H1 (cell line): Measurements from ENCODE around the gene GLDC. TPM values are rescaled to one million over a fixed set of nuclear protein-coding genes. Genes with fewer than 3 reads are reported as not detected.

Experiments
- CHD1 ChIP-seq: IDR thresholded peaks from 2 replicates; pipeline ENCODE4 v1.6.1; 2012; ENCODE audit warnings: low read depth, low read length, improper control_type of control experiment
- RAD21 ChIP-seq, 2 experiments: IDR thresholded peaks in 1 of 2; conservative IDR thresholded peaks in 1 of 2; 2 replicates each; pipeline ENCODE4 v1.6.1; 2011; ENCODE audit warnings: low read depth in 2 of 2, low read length in 2 of 2, improper control_type of control experiment in 1 of 2, inconsistent platforms in 1 of 2, mild to moderate bottlenecking in 1 of 2, moderate library complexity in 1 of 2
- SP2 ChIP-seq: IDR thresholded peaks from 2 replicates; pipeline ENCODE4 v1.6.1; 2012; ENCODE audit warnings: mild to moderate bottlenecking, low read length, inconsistent platforms
- SP4 ChIP-seq: IDR thresholded peaks from 2 replicates; pipeline ENCODE4 v1.6.1; 2012; ENCODE audit warnings: low read length, inconsistent platforms
- TAF1 ChIP-seq: IDR thresholded peaks from 2 replicates; pipeline ENCODE4 v1.6.1; 2011; ENCODE audit warnings: mild to moderate bottlenecking, low read depth, low read length
- TEAD4 ChIP-seq: IDR thresholded peaks from 2 replicates; pipeline ENCODE4 v1.6.1; 2012; ENCODE audit warnings: low read depth, low read length, inconsistent platforms, mixed read lengths
- polyA plus RNA-seq, 7 experiments: library from polyadenylated mRNA; depleted of rRNA in 3 of 7; stranded (reverse) in 5 of 7; unstranded in 2 of 7; fragments of >200 nt in 5 of 7; fragments of 200-250 nt in 2 of 7; gene quantifications; 1 replicate in 5 of 7; 2 replicates in 1 of 7; 4 replicates in 1 of 7; pipeline versions ENCODE4 v1.2.1 to v1.2.3, GENCODE V29; 2011 to 2013; ENCODE audit warnings: missing spikeins in 2 of 7, mixed read lengths in 2 of 7
- total RNA-seq: library from RNA; stranded (reverse); fragmentation: NEBNext Ultra II Directional; extraction: Animal tissue kit (Norgen Biotek cat#: 25700); gene quantifications from 2 replicates; pipeline ENCODE4 v1.2.1, GENCODE V29; 2021
- TF ChIP-seq, protein P1 (sequence below): fragments of 300-600 bp; sonication (generic); IDR thresholded peaks from 2 replicates; pipeline ENCODE4 v1.7.1; 2012; ENCODE audit warnings: low read length, moderate library complexity, mild to moderate bottlenecking, inconsistent platforms; ENCODE audit not compliant: insufficient replicate concordance

Gene GLDC
- total and polyA plus RNA-seq, 2 of the 8 experiments (the other 6 are each of a cell fraction or from before 2014, with no cell fraction given), result 48.8 to 101 TPM

DNA sequence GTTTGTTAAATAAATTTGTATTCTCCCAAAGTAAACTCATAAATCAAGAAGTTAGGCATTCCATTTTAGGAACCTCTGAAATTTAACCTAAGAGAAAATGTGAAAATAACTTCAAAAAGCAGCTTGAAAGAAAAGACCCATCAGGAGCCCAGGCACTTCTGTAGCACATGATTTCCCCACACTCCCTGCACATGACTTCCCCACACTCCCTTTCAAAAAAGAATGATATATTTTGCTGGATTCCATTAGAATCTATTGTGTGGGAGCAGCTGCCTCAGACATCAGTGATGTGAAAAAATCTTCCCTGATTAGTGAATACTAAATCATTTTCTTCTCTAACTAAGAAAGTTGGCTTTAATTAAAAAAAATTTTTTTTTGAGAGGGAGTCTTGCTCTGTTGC, 83.3 kb downstream of the GLDC start (continued):
- TF ChIP-seq, protein P1, sequence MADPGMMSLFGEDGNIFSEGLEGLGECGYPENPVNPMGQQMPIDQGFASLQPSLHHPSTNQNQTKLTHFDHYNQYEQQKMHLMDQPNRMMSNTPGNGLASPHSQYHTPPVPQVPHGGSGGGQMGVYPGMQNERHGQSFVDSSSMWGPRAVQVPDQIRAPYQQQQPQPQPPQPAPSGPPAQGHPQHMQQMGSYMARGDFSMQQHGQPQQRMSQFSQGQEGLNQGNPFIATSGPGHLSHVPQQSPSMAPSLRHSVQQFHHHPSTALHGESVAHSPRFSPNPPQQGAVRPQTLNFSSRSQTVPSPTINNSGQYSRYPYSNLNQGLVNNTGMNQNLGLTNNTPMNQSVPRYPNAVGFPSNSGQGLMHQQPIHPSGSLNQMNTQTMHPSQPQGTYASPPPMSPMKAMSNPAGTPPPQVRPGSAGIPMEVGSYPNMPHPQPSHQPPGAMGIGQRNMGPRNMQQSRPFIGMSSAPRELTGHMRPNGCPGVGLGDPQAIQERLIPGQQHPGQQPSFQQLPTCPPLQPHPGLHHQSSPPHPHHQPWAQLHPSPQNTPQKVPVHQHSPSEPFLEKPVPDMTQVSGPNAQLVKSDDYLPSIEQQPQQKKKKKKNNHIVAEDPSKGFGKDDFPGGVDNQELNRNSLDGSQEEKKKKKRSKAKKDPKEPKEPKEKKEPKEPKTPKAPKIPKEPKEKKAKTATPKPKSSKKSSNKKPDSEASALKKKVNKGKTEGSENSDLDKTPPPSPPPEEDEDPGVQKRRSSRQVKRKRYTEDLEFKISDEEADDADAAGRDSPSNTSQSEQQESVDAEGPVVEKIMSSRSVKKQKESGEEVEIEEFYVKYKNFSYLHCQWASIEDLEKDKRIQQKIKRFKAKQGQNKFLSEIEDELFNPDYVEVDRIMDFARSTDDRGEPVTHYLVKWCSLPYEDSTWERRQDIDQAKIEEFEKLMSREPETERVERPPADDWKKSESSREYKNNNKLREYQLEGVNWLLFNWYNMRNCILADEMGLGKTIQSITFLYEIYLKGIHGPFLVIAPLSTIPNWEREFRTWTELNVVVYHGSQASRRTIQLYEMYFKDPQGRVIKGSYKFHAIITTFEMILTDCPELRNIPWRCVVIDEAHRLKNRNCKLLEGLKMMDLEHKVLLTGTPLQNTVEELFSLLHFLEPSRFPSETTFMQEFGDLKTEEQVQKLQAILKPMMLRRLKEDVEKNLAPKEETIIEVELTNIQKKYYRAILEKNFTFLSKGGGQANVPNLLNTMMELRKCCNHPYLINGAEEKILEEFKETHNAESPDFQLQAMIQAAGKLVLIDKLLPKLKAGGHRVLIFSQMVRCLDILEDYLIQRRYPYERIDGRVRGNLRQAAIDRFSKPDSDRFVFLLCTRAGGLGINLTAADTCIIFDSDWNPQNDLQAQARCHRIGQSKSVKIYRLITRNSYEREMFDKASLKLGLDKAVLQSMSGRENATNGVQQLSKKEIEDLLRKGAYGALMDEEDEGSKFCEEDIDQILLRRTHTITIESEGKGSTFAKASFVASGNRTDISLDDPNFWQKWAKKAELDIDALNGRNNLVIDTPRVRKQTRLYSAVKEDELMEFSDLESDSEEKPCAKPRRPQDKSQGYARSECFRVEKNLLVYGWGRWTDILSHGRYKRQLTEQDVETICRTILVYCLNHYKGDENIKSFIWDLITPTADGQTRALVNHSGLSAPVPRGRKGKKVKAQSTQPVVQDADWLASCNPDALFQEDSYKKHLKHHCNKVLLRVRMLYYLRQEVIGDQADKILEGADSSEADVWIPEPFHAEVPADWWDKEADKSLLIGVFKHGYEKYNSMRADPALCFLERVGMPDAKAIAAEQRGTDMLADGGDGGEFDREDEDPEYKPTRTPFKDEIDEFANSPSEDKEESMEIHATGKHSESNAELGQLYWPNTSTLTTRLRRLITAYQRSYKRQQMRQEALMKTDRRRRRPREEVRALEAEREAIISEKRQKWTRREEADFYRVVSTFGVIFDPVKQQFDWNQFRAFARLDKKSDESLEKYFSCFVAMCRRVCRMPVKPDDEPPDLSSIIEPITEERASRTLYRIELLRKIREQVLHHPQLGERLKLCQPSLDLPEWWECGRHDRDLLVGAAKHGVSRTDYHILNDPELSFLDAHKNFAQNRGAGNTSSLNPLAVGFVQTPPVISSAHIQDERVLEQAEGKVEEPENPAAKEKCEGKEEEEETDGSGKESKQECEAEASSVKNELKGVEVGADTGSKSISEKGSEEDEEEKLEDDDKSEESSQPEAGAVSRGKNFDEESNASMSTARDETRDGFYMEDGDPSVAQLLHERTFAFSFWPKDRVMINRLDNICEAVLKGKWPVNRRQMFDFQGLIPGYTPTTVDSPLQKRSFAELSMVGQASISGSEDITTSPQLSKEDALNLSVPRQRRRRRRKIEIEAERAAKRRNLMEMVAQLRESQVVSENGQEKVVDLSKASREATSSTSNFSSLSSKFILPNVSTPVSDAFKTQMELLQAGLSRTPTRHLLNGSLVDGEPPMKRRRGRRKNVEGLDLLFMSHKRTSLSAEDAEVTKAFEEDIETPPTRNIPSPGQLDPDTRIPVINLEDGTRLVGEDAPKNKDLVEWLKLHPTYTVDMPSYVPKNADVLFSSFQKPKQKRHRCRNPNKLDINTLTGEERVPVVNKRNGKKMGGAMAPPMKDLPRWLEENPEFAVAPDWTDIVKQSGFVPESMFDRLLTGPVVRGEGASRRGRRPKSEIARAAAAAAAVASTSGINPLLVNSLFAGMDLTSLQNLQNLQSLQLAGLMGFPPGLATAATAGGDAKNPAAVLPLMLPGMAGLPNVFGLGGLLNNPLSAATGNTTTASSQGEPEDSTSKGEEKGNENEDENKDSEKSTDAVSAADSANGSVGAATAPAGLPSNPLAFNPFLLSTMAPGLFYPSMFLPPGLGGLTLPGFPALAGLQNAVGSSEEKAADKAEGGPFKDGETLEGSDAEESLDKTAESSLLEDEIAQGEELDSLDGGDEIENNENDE, result no peak
- TF ChIP-seq SP4, result no peak
- TF ChIP-seq RAD21 (IDR thresholded peaks at IDR 0.05 in 1 of 2, conservative IDR thresholded peaks at IDR 0.05 in 1 of 2; ENCODE audit: low read depth in 2 of 2, low read length in 2 of 2), result no peak
- no peak for TF ChIP-seq SP2
- TF ChIP-seq TEAD4, result no peak
- TF ChIP-seq CHD1, result no peak
- no peak for TF ChIP-seq TAF1
